GM21360 (cell line): ENCODE data around the gene PLPP4.

Experiments
- ATAC-seq: cut with Tn5 transposase; IDR thresholded peaks from one replicate; pipeline ENCODE4 v1.9.1; 2021; ENCODE audit warnings: mild to moderate bottlenecking, moderate library complexity; ENCODE audit not compliant: unreplicated experiment

The PLPP4 gene

GRCh38 chr10:120607016-120607709 lies 150.1 kb downstream of the PLPP4 start:
- peak; percentile 21 for ATAC-seq

DNA sequence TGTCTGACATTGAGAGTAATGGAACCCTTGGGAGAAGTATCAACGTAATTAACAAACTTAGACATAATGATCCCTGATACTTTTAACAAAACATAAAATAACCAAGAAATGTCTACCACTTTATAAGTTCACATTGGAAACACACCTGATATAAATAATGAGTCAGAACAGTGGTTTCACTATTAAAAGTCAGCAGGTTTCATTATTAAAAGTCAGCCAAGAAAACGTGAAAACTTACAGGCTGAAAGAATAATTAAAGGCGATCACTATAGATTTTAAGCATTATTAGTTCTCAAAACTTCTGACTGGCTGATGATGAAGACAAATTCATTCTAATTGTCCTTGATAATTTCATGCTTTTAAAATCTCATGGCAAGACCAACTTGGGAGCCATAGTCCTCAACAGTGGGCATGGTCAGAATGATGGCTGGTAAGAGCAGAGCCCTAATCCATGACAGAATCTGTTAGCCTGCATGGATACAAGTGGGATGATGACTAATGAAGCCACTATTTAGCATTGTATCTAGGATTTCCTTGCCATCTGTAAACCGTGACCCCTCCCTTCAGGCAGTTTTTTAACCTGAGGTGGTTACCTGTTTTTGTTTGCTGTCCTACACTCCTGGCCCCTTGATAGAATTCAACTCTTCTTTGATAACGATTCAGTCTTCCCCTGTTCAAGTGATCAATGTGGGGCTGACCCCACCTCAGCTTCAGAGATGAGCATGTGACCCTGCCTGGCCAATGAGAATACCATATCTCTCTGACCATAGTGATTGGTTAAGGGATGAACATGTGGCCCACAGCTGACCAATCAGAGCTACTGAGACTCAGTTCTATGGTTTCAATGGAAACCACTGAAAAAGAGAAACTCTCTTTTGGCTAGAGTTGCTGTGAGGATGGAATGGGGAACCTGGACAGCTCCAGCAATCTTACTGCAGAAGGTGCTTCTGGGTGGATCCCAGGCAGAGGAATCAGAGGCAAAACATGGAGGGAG lies 151.0 kb downstream of the PLPP4 start:
- ATAC-seq, result peak; percentile 34

- ATAC-seq, result no peak
Measured at GRCh38 chr10:120609006-120609405, 152.0 kb downstream of the PLPP4 start.

DNA sequence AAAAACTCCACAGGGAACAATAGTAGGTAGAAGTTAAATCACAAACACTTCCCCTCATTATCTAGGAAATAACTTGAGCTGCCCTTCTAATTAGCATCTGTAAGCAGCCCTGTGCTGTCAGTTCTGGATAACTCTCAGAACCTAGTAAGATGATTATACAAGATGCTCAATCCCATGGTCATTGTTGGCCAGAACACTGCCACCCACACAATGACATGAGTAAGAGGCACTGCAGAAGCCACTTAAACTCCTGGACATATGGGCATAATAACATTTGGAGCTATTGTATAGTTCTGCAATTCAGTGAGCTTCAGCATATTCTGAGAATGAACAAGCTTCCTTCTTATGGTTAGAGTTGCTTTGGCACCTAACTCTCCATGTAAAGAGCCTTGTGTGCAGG lies 153.8 kb downstream of the PLPP4 start:
- ATAC-seq, result no peak

- ATAC-seq, result no peak
Measured at GRCh38 chr10:120612756-120613155, 155.7 kb downstream of the PLPP4 start.

DNA sequence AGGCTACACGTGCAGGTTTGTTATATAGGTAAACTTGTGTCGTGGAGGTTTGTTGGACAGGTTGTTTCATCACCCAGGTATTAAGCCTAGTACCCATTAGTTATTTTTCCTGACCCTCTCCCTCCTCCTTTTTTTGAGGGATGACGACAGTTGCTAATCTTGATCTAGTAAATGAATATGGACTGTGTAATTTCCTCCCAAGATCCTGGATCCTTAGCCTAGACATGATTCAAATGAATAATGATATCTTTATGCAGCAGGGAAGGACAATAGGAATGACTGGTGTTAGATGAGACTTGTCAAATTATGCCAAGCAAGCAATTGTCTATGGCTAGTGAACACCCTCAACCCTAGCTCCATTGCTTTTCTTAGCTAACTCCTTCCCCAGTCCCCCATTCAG lies 156.2 kb downstream of the PLPP4 start:
- ATAC-seq, result no peak

- ATAC-seq, result no peak
Measured at GRCh38 chr10:120614680-120615079, 157.7 kb downstream of the PLPP4 start.

DNA sequence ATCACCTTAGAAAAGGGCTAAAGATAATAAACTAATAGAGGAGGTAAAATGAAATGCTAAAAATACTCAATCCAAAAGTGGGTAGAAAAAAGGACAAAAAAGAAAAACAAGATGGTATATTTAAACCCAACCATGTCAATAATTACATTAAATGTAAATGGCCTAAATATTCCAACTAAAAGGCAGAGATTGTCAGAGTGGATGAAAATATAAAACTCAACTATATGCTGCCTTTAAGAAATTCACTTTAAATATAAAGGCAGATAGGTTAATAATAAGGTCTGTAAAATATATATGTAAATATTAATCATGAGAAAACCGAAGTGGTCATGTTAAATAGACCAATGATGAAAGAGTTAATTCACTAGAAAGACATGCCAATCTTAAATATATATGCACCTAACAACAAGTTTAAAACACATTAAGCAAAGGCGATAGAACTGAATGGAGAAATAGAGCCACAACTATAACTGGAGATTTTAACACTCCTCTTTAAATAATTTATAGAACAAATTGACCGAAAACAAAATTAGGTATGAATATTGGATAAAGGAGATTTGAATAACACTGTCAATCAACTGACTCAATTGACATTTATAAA lies 159.4 kb downstream of the PLPP4 start:
- no peak for ATAC-seq

- ATAC-seq, result no peak
Measured at GRCh38 chr10:120628197-120628596, 171.2 kb downstream of the PLPP4 start.

DNA sequence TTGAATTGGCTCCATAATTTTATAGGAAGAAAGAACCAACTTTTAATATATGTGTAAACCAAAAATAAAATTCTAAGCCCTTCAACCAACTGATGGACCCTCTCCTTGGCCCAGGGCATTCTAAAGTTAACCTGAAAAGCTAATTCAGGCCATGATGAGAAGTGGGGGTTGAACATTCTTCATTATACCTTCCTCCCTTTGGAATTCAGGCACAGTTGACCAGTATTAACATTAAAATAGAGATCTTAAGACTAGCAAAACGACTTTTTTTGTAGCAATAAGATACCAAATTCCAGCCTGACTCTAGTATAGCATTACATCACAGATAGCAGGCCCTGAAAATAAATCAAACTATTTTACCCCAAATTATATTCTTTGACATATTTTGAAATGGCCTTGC lies 173.2 kb downstream of the PLPP4 start:
- ATAC-seq, result no peak

DNA sequence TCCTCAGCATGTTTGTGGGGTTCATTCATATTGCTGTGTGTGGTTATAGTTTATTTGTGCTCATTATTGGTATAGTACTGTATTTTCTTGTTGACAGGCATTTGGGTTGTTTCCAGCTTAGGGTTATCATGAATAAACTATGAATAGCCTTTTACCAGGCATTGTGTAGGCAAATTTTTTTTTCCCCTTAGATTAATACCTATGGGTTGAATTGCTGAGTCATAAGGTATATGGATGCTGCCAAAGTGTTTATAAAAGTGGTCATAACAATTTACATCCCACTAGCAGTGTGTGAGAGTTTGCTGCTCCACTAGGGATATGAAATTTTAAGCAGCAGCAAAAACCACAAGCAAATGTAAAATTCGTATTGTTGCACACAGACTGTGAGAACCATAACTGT lies 175.0 kb downstream of the PLPP4 start:
- no peak for ATAC-seq

DNA sequence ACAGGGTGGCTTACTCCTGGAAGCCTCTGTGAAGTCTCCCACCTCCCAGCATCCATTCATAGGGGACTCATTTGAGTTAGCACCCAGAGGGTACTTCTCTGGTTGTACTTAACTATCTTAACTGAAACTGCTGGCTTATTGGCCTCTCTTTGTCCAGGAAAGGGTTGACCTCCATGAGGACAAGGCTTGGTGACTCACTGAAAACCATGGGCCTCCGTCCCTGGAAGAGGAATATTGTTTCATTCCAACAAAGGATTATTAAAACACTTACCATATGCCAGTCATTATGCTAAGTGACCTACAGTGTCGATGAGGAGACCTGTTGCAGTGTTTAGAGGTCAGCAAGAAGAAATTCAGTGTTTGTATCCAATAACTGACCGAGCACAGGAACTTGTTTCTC lies 175.9 kb downstream of the PLPP4 start:
- no peak for ATAC-seq

- no peak for ATAC-seq
Measured at GRCh38 chr10:120634659-120635058, 177.6 kb downstream of the PLPP4 start.
